MCF 10A (cell line): ENCODE results near the gene FAM187B. TPM values are rescaled to one million over a fixed set of nuclear protein-coding genes. Genes with fewer than 3 reads are reported as not detected.

Experiments
- BruUV-seq: library from RNA; stranded (reverse); fragments of 400-500 nt; replicated peaks from 2 replicates; lab custom pipeline; 2021; lab: Mats Ljungman, UMichigan
- CTCF ChIA-PET: fragments of 300-600 bp; sonication (Branson Sonifier 250); formaldehyde crosslinking; extraction: SDS; loops from one replicate; lab custom pipeline; 2021; ENCODE audit warnings: antibody characterized with exemption, inconsistent platforms; lab: Yijun Ruan, JAX
- POLR2A ChIA-PET: fragments of 300-600, 350-650 bp; sonication (Branson Sonifier 250); formaldehyde crosslinking; extraction: SDS; loops from one replicate; lab custom pipeline; 2020; ENCODE audit warnings: antibody characterized with exemption, inconsistent platforms; lab: Yijun Ruan, JAX
- DNase-seq: peaks from one replicate; pipeline ENCODE4 v3.0.0-alpha.2; 2018; ENCODE audit not compliant: unreplicated experiment
- H3K27ac Mint-ChIP-seq: one replicate; pipeline ENCODE4 v1.8.0; 2022; ENCODE audit warnings: mild to moderate bottlenecking, low read depth, mixed read lengths; ENCODE audit not compliant: unreplicated experiment
- H3K27me3 Mint-ChIP-seq: one replicate; pipeline ENCODE4 v1.8.0; 2022; ENCODE audit warnings: mixed read lengths; ENCODE audit not compliant: insufficient read depth, unreplicated experiment
- H3K36me3 Mint-ChIP-seq: one replicate; pipeline ENCODE4 v1.8.0; 2022; ENCODE audit warnings: mild to moderate bottlenecking, moderate library complexity, mixed read lengths; ENCODE audit not compliant: insufficient read depth, unreplicated experiment
- H3K4me1 Mint-ChIP-seq: one replicate; pipeline ENCODE4 v1.8.0; 2022; ENCODE audit warnings: mixed read lengths; ENCODE audit not compliant: insufficient read depth, unreplicated experiment
- H3K4me3 Mint-ChIP-seq: one replicate; pipeline ENCODE4 v1.8.0; 2022; ENCODE audit warnings: mild to moderate bottlenecking, moderate library complexity, mixed read lengths; ENCODE audit not compliant: unreplicated experiment
- H3K9me3 Mint-ChIP-seq: one replicate; pipeline ENCODE4 v1.8.0; 2022; ENCODE audit warnings: mixed read lengths; ENCODE audit not compliant: unreplicated experiment
- intact Hi-C: fragments of 100-400 bp; cut with micrococcal nuclease; formaldehyde crosslinking; loops from 2 replicates; pipeline ENCODE4 v1.14.1; 2022
- total RNA-seq: library from RNA; stranded (reverse); gene quantifications from 2 replicates; pipeline ENCODE4 v1.2.3, GENCODE V29; 2022
- TF ChIP-seq, protein P1 (sequence below): fragments of 200-600 bp; IDR thresholded peaks from one replicate; pipeline ENCODE4 v1.8.0; 2022; ENCODE audit warnings: antibody characterized with exemption, mild to moderate bottlenecking; ENCODE audit not compliant: unreplicated experiment

FAM187B gene
- total RNA-seq, 1 experiment from 2014 or later: not detected

DNA sequence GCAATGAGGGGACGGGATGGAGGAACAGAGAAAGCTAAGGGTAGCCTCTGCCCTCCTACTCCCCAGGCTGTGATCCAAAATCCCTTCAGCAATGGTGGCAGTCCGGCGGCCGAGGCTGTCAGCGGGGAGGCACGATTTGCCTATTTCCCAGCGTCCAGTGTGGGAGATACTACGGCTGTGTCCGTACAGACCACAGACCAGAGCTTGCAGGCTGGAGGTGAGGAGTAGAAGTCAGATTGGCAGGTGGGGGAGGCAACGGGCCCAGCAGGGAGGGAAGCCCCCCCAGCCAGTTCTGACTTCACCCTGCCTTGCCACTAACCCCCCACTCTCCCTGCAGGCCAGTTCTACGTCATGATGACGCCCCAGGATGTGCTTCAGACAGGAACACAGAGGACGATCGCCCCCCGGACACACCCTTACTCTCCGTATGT, 41.9 kb upstream of the FAM187B start:
- DNase-seq: no peak
- Mint-ChIP-seq H3K27ac (no peak overlapping the region), H3K27me3 (no peaks in the 10 kb centered on the region), H3K36me3 (peaks cover 74% of the 10 kb centered on the region), H3K9me3 (no peaks in the 10 kb centered on the region), H3K4me1 (peaks cover 12% of the 10 kb centered on the region), H3K4me3 (peak overlapping the region; percentile 83)
- TF ChIP-seq, protein P1, sequence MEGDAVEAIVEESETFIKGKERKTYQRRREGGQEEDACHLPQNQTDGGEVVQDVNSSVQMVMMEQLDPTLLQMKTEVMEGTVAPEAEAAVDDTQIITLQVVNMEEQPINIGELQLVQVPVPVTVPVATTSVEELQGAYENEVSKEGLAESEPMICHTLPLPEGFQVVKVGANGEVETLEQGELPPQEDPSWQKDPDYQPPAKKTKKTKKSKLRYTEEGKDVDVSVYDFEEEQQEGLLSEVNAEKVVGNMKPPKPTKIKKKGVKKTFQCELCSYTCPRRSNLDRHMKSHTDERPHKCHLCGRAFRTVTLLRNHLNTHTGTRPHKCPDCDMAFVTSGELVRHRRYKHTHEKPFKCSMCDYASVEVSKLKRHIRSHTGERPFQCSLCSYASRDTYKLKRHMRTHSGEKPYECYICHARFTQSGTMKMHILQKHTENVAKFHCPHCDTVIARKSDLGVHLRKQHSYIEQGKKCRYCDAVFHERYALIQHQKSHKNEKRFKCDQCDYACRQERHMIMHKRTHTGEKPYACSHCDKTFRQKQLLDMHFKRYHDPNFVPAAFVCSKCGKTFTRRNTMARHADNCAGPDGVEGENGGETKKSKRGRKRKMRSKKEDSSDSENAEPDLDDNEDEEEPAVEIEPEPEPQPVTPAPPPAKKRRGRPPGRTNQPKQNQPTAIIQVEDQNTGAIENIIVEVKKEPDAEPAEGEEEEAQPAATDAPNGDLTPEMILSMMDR: no peak
- POLR2A ChIA-PET: no interaction called here
- CTCF ChIA-PET: interaction anchor here (0.6 to 1.2 kb wide), 6 partner anchors 14 to 373 kb away, joined by 3 to 4 read pairs (median 3); no protein-coding TSS in a partner anchor
- BruUV-seq: TSS peak; percentile 10
- intact Hi-C loops: no loop called here

DNA sequence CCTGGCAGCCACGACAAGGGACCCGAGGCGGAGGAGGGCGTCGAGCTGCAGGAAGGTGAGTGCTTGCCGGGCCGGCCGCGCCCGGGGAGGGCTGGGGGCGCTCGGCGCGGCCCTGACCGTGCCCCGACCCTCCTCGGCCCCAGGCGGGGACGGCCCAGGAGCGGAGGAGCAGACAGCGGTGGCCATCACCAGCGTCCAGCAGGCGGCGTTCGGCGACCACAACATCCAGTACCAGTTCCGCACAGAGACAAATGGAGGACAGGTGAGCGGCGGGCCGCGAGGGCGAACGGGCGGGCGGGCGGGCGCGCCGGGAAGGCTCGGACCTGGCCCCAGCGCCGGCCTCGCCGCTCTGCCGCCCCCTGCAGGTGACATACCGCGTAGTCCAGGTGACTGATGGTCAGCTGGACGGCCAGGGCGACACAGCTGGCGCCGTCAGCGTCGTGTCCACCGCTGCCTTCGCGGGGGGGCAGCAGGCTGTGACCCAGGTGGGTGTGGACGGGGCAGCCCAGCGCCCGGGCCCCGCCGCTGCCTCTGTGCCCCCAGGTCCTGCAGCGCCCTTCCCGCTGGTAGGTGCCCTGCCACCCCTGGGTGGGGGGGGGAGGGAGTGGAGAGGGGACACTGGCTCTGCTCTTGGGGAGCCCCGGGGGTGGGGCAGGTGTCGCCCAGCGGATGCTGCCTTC, 41.0 kb upstream of the FAM187B start:
- ChIA-PET CTCF (interaction anchor here (0.6 to 1.4 kb wide), 4 partner anchors 15 to 896 kb away, joined by 3 to 6 read pairs (median 3); no protein-coding TSS in a partner anchor), POLR2A (interaction anchor here (1.2 kb wide), 1 partner anchor 200 kb away, joined by 3 read pairs; no protein-coding TSS in a partner anchor)
- Mint-ChIP-seq H3K9me3 (no peaks in the 10 kb centered on the region), H3K4me3 (peak overlapping the region; percentile 83), H3K27me3 (no peaks in the 10 kb centered on the region), H3K36me3 (peaks cover 69% of the 10 kb centered on the region), H3K27ac (no peak overlapping the region), H3K4me1 (peaks cover 15% of the 10 kb centered on the region)
- intact Hi-C loops: loop anchor here (1.0 to 10.0 kb wide), 3 partner anchors 85 to 199 kb away; partner anchors contain the start of genes FFAR3 and FXYD5
- DNase-seq: peak; percentile 86
- BruUV-seq: no TSS peak
- TF ChIP-seq, protein P1: peak; percentile 94

DNA sequence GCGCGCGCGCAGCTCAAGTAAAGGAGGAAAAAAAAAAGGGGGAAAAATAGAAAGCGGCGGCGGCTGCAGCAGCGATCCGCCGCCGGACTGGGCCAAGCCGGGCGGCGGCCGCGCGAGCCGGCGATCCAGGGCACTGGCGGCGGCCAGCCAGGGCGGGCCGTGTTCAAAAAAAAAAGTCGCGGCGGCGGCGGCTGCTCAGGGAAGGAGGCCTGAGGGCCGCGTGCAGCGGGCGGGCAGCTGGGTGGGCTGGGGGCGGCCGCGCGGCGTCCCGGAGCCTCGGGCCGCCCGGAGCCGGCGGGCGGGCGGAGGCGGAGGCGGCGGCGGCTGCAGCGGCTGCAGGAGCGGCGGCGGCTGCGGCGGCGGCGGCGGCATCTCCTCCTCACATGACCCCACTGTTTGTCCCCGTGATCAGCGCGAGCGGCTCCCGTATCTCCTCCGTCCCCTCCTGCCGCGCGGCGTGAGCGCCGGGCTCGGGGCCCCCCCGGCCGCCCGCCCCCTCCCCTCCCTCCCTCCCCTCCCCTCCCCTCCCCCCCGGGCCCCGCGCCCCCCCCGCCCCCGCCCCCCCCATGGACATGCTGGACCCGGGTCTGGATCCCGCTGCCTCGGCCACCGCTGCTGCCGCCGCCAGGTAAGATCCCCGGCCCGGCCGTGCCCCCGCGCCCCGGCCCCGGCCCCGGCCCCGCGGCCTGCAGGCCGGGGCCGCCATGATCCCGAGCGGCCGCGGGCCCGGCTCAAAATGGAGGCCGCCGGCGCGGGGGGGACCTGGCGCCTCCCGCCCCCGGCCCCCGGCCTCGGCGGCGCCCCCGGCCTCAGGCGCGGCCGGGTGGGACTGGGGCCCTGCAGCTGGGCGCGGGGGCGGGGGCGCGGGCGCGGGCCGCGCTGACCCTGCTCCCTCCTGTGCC, 40.2 kb upstream of the FAM187B start, which contains the start of gene USF2:
Gene USF2 (plus strand): TSS at position 427 of the 902 bp plus-strand sequence. CDS start 140 bp downstream, at position 567.
- H3K27me3 Mint-ChIP-seq: no peaks in the 10 kb centered on the region
- TF ChIP-seq, protein P1: no peak
- H3K27ac Mint-ChIP-seq: peak within 1 kb of the TSS; percentile 81
- peak within 1 kb of the TSS; percentile 83 for H3K4me3 Mint-ChIP-seq
- CTCF ChIA-PET: interaction anchor here (0.6 to 1.4 kb wide), 3 partner anchors 15 to 895 kb away, joined by 3 to 6 read pairs (median 3); no protein-coding TSS in a partner anchor
- intact Hi-C loops: loop anchor here (1.0 to 10.0 kb wide), 3 partner anchors 86 to 200 kb away; partner anchors contain the start of genes FFAR3 and FXYD5
- peak; percentile 75 for DNase-seq
- peaks cover 15% of the 10 kb centered on the region for H3K4me1 Mint-ChIP-seq
- BruUV-seq: no TSS peak
- no peaks in the 10 kb centered on the region for H3K9me3 Mint-ChIP-seq
- peaks cover 69% of the 10 kb centered on the region for H3K36me3 Mint-ChIP-seq
- POLR2A ChIA-PET: interaction anchor here (0.9 to 1.3 kb wide), 3 partner anchors 14 to 199 kb away, joined by 3 to 4 read pairs (median 4); partner anchors contain the start of gene FXYD5
